ENCODE measurements around the gene NELFE. TPM values are rescaled to one million over a fixed set of nuclear protein-coding genes. Genes with fewer than 3 reads are reported as not detected.

NELFE gene
- total RNA-seq, 1 donor from 2014 or later: 100 TPM

DNA sequence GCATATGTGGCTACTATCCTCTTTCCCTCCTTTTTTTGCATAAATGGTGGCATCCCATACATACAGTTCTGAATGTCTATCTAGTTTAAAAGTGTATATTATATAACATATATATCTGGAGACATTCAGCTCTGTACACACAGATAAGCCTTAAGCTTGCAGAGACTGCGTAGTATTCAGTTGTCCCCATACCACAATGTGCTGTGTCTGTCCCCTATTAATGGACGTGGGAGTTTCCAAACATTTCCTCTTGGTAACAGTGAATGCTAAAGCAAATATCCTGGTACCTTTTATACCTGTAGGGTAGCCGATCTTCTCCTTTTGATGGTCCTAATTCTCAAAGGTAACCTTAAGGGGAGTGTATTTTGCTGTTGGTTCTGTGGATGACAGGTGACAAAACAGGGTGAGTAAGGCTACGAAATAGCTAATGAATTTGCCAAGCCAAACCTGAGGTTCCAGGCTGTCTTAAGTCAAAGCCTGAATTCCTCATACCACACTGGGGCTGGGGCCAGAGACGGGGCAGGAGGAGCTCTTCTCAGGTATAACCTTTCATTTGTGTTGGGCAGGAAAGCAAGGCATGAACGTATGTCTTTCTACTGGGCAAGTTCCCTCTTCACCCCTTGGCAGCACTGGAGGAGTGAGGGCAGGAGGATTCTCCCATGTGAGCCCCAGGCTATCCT is 39.0 kb downstream of the NELFE start:
- no peak for DNase-seq (ENCODE audit: extremely low spot score in 2 of 2)
- intact Hi-C loops (cut with DNase I): no loop called here
- H3K27ac ChIP-seq: no peak overlapping the region
- no peaks in the 10 kb centered on the region for H3K27me3 ChIP-seq
- TF ChIP-seq POLR2AphosphoS5 (IDR thresholded peaks at IDR 0.05; ENCODE audit: insufficient read depth in 1 of 2, low read depth in 1 of 2) (no peak), POLR2A (IDR thresholded peaks at IDR 0.05) (no peak)
- TF ChIP-seq, protein P1, sequence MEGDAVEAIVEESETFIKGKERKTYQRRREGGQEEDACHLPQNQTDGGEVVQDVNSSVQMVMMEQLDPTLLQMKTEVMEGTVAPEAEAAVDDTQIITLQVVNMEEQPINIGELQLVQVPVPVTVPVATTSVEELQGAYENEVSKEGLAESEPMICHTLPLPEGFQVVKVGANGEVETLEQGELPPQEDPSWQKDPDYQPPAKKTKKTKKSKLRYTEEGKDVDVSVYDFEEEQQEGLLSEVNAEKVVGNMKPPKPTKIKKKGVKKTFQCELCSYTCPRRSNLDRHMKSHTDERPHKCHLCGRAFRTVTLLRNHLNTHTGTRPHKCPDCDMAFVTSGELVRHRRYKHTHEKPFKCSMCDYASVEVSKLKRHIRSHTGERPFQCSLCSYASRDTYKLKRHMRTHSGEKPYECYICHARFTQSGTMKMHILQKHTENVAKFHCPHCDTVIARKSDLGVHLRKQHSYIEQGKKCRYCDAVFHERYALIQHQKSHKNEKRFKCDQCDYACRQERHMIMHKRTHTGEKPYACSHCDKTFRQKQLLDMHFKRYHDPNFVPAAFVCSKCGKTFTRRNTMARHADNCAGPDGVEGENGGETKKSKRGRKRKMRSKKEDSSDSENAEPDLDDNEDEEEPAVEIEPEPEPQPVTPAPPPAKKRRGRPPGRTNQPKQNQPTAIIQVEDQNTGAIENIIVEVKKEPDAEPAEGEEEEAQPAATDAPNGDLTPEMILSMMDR (IDR thresholded peaks at IDR 0.05): no peak
- no peaks in the 10 kb centered on the region for H3K9me3 ChIP-seq
- no peaks in the 10 kb centered on the region for H3K4me1 ChIP-seq
- no peak overlapping the region for H3K4me3 ChIP-seq
- H3K36me3 ChIP-seq: no peaks in the 10 kb centered on the region

DNA sequence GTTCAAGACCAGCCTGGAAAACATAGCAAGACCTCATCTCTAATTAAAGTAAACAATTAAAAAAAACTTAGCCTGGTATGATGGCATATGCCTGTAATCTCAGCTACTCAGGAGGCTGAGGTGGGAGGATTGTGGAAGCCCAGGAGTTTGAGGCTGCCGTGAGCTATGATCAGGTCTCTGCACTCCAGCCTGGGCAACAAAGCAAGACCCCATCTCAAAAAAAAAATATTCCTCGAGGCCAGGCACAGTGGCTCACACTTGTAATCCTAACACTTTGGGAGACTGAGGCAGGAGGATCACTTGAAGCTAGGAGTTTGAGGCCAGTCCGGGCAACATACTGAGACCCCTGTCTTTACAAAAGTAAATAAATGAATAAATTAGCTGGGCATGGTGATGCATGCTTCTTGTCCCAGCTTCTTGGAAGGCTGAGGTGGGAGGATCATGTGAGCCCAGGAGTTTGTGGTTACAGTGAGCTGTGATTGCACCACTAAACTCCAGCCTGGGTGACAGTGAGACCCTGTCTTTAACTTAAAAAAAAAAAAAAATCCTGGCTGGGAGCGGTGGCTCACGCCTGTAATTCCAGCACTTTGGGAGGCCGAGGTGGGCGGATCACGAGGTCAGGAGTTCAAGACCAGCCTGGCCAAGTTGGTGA is 40.6 kb downstream of the NELFE start:
- intact Hi-C loops (cut with DNase I): no loop called here
- no peaks in the 10 kb centered on the region for H3K4me1 ChIP-seq
- no peak for TF ChIP-seq POLR2A (IDR thresholded peaks at IDR 0.05)
- TF ChIP-seq POLR2AphosphoS5 (IDR thresholded peaks at IDR 0.05; ENCODE audit: insufficient read depth in 1 of 2, low read depth in 1 of 2): no peak
- TF ChIP-seq, protein P1 (IDR thresholded peaks at IDR 0.05): no peak
- no peak overlapping the region for H3K4me3 ChIP-seq
- no peaks in the 10 kb centered on the region for H3K27me3 ChIP-seq
- no peak overlapping the region for H3K27ac ChIP-seq
- DNase-seq (ENCODE audit: extremely low spot score in 2 of 2): no peak
- no peaks in the 10 kb centered on the region for H3K9me3 ChIP-seq
- no peaks in the 10 kb centered on the region for H3K36me3 ChIP-seq

DNA sequence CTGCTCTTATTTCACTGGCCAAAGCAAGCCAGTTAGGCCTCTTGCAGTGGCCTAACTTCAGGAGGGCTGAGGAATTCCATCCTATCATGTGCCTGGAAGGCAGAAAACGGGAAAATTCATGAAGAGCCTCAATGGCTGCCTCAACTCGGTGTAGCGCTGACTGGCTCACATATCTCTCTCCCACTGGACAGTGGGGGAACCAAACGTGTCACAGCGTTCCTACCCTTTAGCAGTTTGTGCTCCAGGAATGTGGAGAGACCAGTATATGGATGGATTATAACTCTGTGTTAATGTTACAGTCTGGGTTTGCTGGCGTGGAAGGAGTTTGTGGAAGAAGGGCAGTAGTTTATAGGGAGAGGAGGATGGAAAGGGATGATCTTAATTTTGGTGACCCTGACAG is 43.0 kb downstream of the NELFE start:
- no peak overlapping the region for H3K27ac ChIP-seq
- no peaks in the 10 kb centered on the region for H3K36me3 ChIP-seq
- H3K4me1 ChIP-seq: peaks cover 5% of the 10 kb centered on the region
- no peak overlapping the region for H3K4me3 ChIP-seq
- no peaks in the 10 kb centered on the region for H3K9me3 ChIP-seq
- TF ChIP-seq POLR2AphosphoS5 (IDR thresholded peaks at IDR 0.05; ENCODE audit: insufficient read depth in 1 of 2, low read depth in 1 of 2) (no peak), POLR2A (IDR thresholded peaks at IDR 0.05) (no peak)
- TF ChIP-seq, protein P1 (IDR thresholded peaks at IDR 0.05): no peak
- intact Hi-C loops (cut with DNase I): no loop called here
- H3K27me3 ChIP-seq: no peaks in the 10 kb centered on the region
- no peak for DNase-seq (ENCODE audit: extremely low spot score in 2 of 2)

DNA sequence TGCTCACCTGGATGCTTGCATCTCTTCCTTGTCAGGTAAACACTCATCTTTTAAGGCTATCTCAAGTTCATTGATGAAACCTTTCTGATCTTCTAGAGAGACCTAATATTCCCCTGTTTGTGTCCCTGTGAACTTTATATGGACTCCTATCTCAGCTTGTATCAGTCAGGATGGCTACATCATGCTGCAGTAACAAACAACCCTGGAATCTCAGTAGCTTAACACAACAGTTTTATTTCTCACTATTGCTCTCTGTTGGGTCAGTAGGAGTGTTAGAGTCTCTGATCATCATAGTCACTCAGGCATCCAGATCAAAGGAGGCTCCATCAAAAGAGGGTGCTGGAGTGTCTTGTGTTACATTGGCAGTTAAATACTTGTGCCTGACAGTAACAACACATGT is 43.4 kb downstream of the NELFE start:
- no peak for TF ChIP-seq POLR2A (IDR thresholded peaks at IDR 0.05)
- TF ChIP-seq, protein P1 (IDR thresholded peaks at IDR 0.05): no peak
- TF ChIP-seq POLR2AphosphoS5 (IDR thresholded peaks at IDR 0.05; ENCODE audit: insufficient read depth in 1 of 2, low read depth in 1 of 2): no peak
- no peak for DNase-seq (ENCODE audit: extremely low spot score in 2 of 2)
- Histone ChIP-seq H3K27ac (no peak overlapping the region), H3K9me3 (no peaks in the 10 kb centered on the region), H3K4me1 (peaks cover 5% of the 10 kb centered on the region), H3K4me3 (no peak overlapping the region), H3K27me3 (no peaks in the 10 kb centered on the region), H3K36me3 (no peaks in the 10 kb centered on the region)
- intact Hi-C loops (cut with DNase I): no loop called here

All from vagina (tissue), 2 donors.